Measurements from ENCODE around the gene TMEM147. TPM values are rescaled to one million over a fixed set of nuclear protein-coding genes. Genes with fewer than 3 reads are reported as not detected.

Gene TMEM147
- polyA plus RNA-seq, 2 of the 4 experiments (the other 2 are of a cell fraction), result 282 to 335 TPM

- Histone ChIP-seq H3K9me3 (no peaks in the 10 kb centered on the region), H3K4me3 (no peak overlapping the region), H3K4me1 (peaks cover 5% of the 10 kb centered on the region; the same call in 2 of the 3 replicates), H3K4me2 (no peak overlapping the region), H3K27ac (no peak overlapping the region)
- WGBS (ENCODE audit: missing lambda C conversion rate), result 91% methylated on average over 12 of the region's 12 CpGs
- FAIRE-seq (no peak), DNase-seq (ENCODE audit: low read depth in 1 of 2, low spot score in 1 of 2) (no peak), ATAC-seq (no peak)
- ChIA-PET CTCF (interaction anchor here (1.0 to 4.6 kb wide), 4 partner anchors 9 to 187 kb away, joined by 3 to 31 read pairs (median 5); no protein-coding TSS in a partner anchor), POLR2A (interaction anchor here (1.0 to 1.3 kb wide), 2 partner anchors 11 to 29 kb away, joined by 3 read pairs; no protein-coding TSS in a partner anchor)
- TF ChIP-seq POLR2AphosphoS2 (conservative IDR thresholded peaks at IDR 0.05; ENCODE audit: low read length) (no peak), HES2 (IDR thresholded peaks at IDR 0.05) (no peak)
These were observed 5.6 kb upstream of the TMEM147 start for GRCh38 chr19:35539850-35540249.

GRCh38 chr19:35540356-35540927, 5.0 kb upstream of the TMEM147 start:
- Histone ChIP-seq H3K4me2 (no peak overlapping the region), H3K4me1 (peaks cover 5% of the 10 kb centered on the region; the same call in 2 of the 3 replicates), H3K9me3 (no peaks in the 10 kb centered on the region), H3K4me3 (no peak overlapping the region), H3K27ac (no peak overlapping the region)
- ChIA-PET POLR2A (interaction anchor here (0.6 to 1.0 kb wide), 2 partner anchors 11 to 27 kb away, joined by 3 to 4 read pairs; partner anchors contain the start of gene DMKN), CTCF (interaction anchor here (1.0 to 4.6 kb wide), 5 partner anchors 9 to 30 kb away, joined by 3 to 31 read pairs (median 6); no protein-coding TSS in a partner anchor)
- FAIRE-seq, result no peak
- ATAC-seq, result no peak
- no peak for DNase-seq (ENCODE audit: low read depth in 1 of 2, low spot score in 1 of 2)
- 86% methylated on average over 7 of the region's 7 CpGs for WGBS (ENCODE audit: missing lambda C conversion rate)
- no peak for TF ChIP-seq SMC3 (IDR thresholded peaks at IDR 0.05)
- no peak for TF ChIP-seq HOXB5 (CRISPR knock-in tag; IDR thresholded peaks at IDR 0.05)
- TF ChIP-seq TFCP2L1 (CRISPR knock-in tag; IDR thresholded peaks at IDR 0.05), result no peak
- no peak for TF ChIP-seq CEBPB (IDR thresholded peaks at IDR 0.05)
- no peak for TF ChIP-seq KDM5A (IDR thresholded peaks at IDR 0.05)
- TF ChIP-seq MAZ (IDR thresholded peaks at IDR 0.05; ENCODE audit: borderline replicate concordance, low read depth, low read length), result no peak
- TF ChIP-seq EHF (CRISPR knock-in tag; IDR thresholded peaks at IDR 0.05), result no peak
- TF ChIP-seq PBX3 (IDR thresholded peaks at IDR 0.05), result no peak
- no peak for TF ChIP-seq RAD21 (conservative IDR thresholded peaks at IDR 0.05 in 1 of 2, IDR thresholded peaks at IDR 0.05 in 1 of 2)
- no peak for TF ChIP-seq CHD4 (IDR thresholded peaks at IDR 0.05; ENCODE audit: borderline replicate concordance)
- TF ChIP-seq KDM1A (IDR thresholded peaks at IDR 0.05; ENCODE audit: low read depth), result no peak
- TF ChIP-seq ZSCAN20 (CRISPR knock-in tag; IDR thresholded peaks at IDR 0.05), result no peak
- TF ChIP-seq HMGXB4 (CRISPR knock-in tag; IDR thresholded peaks at IDR 0.05; ENCODE audit: borderline replicate concordance), result no peak
- TF ChIP-seq BCL3 (IDR thresholded peaks at IDR 0.05), result no peak
- TF ChIP-seq TP53 (CRISPR knock-in tag; IDR thresholded peaks at IDR 0.05), result no peak
- TF ChIP-seq MAFK (IDR thresholded peaks at IDR 0.05; ENCODE audit: partially characterized antibody), result no peak
- TF ChIP-seq RFX5 (IDR thresholded peaks at IDR 0.05), result no peak
- TF ChIP-seq JUN (IDR thresholded peaks at IDR 0.05), result no peak
- no peak for TF ChIP-seq PHF8 (IDR thresholded peaks at IDR 0.05; ENCODE audit: borderline replicate concordance, low read depth)
